RWPE1 (cell line): ENCODE data around the gene MTMR3.
A peak's percentile ranks its signal among the peaks of the same experiment; 100 is the strongest.

Source experiments
- CTCF ChIA-PET: fragments of 350-600 bp; sonication (Branson Sonifier 250); formaldehyde crosslinking; extraction: SDS; loops from one replicate; lab custom pipeline; 2021; lab: Yijun Ruan, JAX
- POLR2A ChIA-PET: fragments of 400-600 bp; formaldehyde crosslinking; extraction: SDS; loops from one replicate; lab custom pipeline; 2020; ENCODE audit warnings: antibody characterized with exemption; ENCODE audit not compliant: low non-redundant PET; lab: Yijun Ruan, JAX
- DNase-seq: peaks from one replicate; pipeline ENCODE4 v3.0.0; 2012; ENCODE audit warnings: low spot score
- H3K27ac ChIP-seq: fragments of 450-650 bp; 2 replicates; pipeline ENCODE4 v1.5.1; 2017
- TF ChIP-seq, protein P1 (sequence below): fragments of 450-650 bp; conservative IDR thresholded peaks from 2 replicates; pipeline ENCODE4 v1.5.1; 2017; ENCODE audit warnings: low read depth, mild to moderate bottlenecking

The MTMR3 gene

DNA sequence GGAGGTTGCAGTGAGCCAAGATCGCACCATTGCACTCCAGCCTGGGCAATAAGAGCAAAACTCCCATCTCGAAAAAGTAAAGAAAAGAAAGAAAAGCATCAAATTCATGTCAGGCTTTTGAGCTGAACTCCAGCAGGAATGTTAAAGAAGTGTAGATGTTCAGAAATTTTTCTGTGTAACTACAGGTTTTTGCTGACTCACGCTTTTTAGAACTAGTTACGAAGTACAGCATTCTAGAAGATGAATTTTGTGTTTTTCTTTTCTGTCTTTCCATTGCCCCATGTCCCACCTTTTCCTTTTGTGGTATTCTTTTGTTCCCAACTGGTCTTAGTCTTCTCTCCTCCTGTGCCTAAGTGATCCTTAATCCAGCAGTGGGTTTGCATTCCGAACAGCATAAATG lies 141.3 kb downstream of the MTMR3 start:
- DNase-seq, result no peak
- POLR2A ChIA-PET, result no interaction called here
- CTCF ChIA-PET, result interaction anchor here (0.7 kb wide), 1 partner anchor 64 kb away, joined by 3 read pairs; no protein-coding TSS in a partner anchor
- TF ChIP-seq, protein P1, sequence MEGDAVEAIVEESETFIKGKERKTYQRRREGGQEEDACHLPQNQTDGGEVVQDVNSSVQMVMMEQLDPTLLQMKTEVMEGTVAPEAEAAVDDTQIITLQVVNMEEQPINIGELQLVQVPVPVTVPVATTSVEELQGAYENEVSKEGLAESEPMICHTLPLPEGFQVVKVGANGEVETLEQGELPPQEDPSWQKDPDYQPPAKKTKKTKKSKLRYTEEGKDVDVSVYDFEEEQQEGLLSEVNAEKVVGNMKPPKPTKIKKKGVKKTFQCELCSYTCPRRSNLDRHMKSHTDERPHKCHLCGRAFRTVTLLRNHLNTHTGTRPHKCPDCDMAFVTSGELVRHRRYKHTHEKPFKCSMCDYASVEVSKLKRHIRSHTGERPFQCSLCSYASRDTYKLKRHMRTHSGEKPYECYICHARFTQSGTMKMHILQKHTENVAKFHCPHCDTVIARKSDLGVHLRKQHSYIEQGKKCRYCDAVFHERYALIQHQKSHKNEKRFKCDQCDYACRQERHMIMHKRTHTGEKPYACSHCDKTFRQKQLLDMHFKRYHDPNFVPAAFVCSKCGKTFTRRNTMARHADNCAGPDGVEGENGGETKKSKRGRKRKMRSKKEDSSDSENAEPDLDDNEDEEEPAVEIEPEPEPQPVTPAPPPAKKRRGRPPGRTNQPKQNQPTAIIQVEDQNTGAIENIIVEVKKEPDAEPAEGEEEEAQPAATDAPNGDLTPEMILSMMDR, result no peak
- no peak overlapping the region for H3K27ac ChIP-seq

DNA sequence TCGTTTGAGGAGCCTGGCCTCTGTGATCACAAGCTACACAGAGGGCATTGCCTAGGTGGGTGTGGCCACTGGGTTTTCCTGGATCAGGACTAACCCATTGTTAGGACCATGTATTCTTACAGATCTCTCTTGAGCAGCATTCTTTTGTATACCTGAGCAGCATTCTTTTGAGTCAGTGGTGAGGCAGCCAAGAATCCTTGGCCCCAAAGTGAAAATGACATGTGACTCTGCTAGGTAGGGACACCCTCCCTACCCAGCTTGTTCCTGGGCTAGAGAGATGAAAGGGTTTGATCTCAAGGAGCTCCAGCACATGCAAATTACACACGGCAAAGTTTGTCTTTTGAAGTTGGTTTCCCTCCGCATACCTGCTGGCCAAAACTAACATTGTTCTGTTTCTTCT lies 142.2 kb downstream of the MTMR3 start:
- ChIA-PET CTCF (interaction anchor here (0.6 kb wide), 1 partner anchor 335 kb away, joined by 3 read pairs; no protein-coding TSS in a partner anchor), POLR2A (no interaction called here)
- DNase-seq, result no peak
- no peak overlapping the region for H3K27ac ChIP-seq
- TF ChIP-seq, protein P1, result no peak

DNA sequence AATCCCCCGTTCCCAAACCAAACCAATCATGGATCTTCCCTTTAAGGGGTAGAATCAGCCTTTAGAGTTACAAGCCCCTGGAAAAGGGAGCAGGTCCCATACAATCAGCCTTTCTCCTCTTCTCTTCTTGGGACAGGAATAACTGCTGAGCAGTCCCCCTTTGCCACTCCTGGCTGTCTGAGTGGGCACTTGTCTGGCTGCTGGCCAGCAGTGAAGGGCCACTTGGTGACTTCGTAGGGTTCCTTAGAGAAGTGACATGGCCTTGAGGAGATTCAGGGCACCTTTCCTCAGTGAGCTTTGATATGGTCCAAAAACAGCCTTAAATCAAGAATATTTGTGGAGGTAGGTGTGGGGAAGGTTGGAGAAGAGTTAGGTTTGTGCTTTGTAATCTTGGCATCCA lies 143.8 kb downstream of the MTMR3 start:
- POLR2A ChIA-PET, result no interaction called here
- DNase-seq, result no peak
- TF ChIP-seq, protein P1, result no peak
- peak overlapping the region; percentile 18 for H3K27ac ChIP-seq
- CTCF ChIA-PET, result no interaction called here

DNA sequence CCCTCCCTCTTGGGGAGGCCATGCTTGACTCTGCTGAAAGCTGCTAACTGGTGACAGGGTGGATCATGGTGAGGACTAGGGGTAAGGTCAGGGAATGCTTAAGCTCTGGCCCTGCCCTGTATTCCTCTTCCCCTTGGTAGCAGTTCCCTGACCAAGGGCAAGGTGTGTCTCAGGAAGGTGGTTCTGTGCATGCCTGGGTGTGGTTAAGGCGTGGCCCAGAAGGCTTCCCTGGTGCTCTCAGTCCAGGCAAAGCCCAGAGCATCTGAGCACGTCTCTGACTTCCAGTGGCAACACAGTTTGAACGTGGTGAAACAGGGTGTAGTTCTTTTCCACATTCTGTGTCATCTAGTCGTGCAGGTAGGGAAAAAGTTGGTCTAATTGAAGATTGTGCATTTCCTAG lies 144.2 kb downstream of the MTMR3 start:
- TF ChIP-seq, protein P1, result no peak
- ChIA-PET CTCF (no interaction called here), POLR2A (no interaction called here)
- peak; percentile 10 for DNase-seq
- H3K27ac ChIP-seq, result peak overlapping the region; percentile 18

DNA sequence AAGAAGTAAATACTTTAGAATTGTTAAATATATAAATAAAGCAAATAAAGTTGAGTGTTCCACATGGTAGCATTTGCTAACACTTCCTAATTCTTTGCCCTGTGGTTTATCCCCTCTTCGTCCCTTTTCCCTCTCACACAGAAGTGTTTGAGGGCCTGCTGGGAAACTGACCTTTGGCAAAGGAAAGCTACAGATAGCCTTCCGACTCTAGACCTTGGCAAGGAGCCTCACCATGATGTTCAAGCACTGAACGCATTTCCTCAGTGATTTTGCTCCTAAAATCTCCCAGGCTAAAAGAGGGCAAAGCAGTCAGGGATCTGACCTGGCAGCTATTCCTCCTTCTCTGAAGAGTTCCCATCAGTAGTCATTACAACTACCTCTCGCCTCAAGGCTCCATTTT lies 144.8 kb downstream of the MTMR3 start:
- DNase-seq, result no peak
- ChIA-PET POLR2A (no interaction called here), CTCF (no interaction called here)

DNA sequence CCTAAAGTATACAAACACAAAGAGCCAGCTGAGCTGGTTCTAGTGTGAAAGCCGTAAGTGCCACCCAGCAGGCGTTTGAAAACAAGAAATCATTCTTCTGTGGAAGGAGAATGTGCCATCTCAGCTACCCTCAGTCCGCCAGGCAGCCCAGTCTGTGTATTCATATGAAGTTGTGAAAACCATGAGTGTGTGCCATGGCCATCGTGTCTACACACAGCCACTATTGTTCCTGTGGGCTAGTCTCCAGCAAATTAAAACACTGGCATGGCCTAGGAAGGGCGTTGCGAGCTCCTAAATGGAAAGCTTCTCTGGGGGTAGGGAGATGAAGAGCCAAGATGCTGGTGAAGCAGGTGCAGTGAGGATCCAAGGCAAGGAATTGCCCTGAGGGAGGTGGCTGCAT lies 145.8 kb downstream of the MTMR3 start:
- ChIA-PET CTCF (interaction anchor here (0.6 kb wide), 1 partner anchor 8 kb away, joined by 3 read pairs; no protein-coding TSS in a partner anchor), POLR2A (no interaction called here)
- no peak for DNase-seq
- TF ChIP-seq, protein P1, result no peak
- no peak overlapping the region for H3K27ac ChIP-seq

More for the DNA sequence above, 144.8 kb downstream of the MTMR3 start:
- TF ChIP-seq, protein P1, result no peak
- H3K27ac ChIP-seq, result no peak overlapping the region

DNA sequence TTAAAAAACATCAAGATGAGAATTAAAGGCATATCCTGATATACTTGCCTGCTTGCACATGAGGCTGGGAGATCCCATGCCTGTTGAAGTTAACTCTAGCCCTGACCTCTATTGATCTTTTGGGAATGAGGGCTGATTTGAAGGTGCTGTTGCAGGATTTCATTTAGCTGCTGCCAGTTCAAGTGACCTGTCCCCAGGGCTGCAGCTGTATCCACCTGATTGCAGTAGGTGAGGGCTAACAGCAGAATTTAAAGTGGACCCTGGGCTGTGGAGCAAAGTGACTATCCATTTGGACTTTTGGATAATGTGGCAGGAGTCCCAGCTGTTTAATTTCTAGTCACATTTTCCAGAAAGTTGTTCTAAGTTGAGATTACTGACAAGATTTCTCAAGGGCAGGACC lies 146.5 kb downstream of the MTMR3 start:
- DNase-seq, result no peak
- POLR2A ChIA-PET, result no interaction called here
- TF ChIP-seq, protein P1, result no peak
- H3K27ac ChIP-seq, result no peak overlapping the region
- CTCF ChIA-PET, result interaction anchor here (0.5 kb wide), 1 partner anchor 59 kb away, joined by 3 read pairs; no protein-coding TSS in a partner anchor
